ENCODE measurements around the gene ANKRD28.
"Not testable (repeated sequence)": the region's sequence is repeated elsewhere in the genome, so short reads cannot be mapped to it uniquely, and the experiment has no call there.

The ANKRD28 gene

GRCh38 chr3:15781637-15782402 lies 16.0 kb downstream of the ANKRD28 start:
- H3K27ac ChIP-seq: no peak overlapping the region
- TF ChIP-seq CTCF (conservative IDR thresholded peaks at IDR 0.05): no peak

GRCh38 chr3:15781131-15781530 lies 16.6 kb downstream of the ANKRD28 start:
- H3K27ac ChIP-seq: no peak overlapping the region
- no peak for TF ChIP-seq CTCF (conservative IDR thresholded peaks at IDR 0.05)

- TF ChIP-seq CTCF (conservative IDR thresholded peaks at IDR 0.05): no peak
- no peak overlapping the region for H3K27ac ChIP-seq
These were observed 18.7 kb downstream of the ANKRD28 start for GRCh38 chr3:15779111-15779510.

- no peak for TF ChIP-seq CTCF (conservative IDR thresholded peaks at IDR 0.05)
- H3K27ac ChIP-seq: no peak overlapping the region
These were observed 19.4 kb downstream of the ANKRD28 start for GRCh38 chr3:15778332-15778858.

- not testable (repeated sequence) for H3K27ac ChIP-seq
These were observed 22.7 kb downstream of the ANKRD28 start for GRCh38 chr3:15774931-15775560.

GRCh38 chr3:15771444-15771843 lies 26.3 kb downstream of the ANKRD28 start:
- no peak for TF ChIP-seq CTCF (conservative IDR thresholded peaks at IDR 0.05)
- no peak overlapping the region for H3K27ac ChIP-seq

GRCh38 chr3:15769256-15769915 lies 28.4 kb downstream of the ANKRD28 start:
- no peak for TF ChIP-seq CTCF (conservative IDR thresholded peaks at IDR 0.05)
- no peak overlapping the region for H3K27ac ChIP-seq

All from VCaP (cell line).